AG04450 (cell line): ENCODE data around the gene CAMKK2. TPM values are rescaled to one million over a fixed set of nuclear protein-coding genes. Genes with fewer than 3 reads are reported as not detected.

Experiments
- CTCF ChIA-PET: fragments of 300-600, 350-600 bp; formaldehyde crosslinking; extraction: SDS; loops from one replicate; lab custom pipeline; 2022; ENCODE audit warnings: antibody characterized with exemption, inconsistent platforms; lab: Charles Lee
- POLR2A ChIA-PET: fragments of 350-600 bp; formaldehyde crosslinking; extraction: SDS; loops from one replicate; lab custom pipeline; 2021; ENCODE audit warnings: antibody characterized with exemption, inconsistent platforms; lab: Yijun Ruan, JAX
- DNase-seq: peaks from one replicate; pipeline ENCODE4 v3.0.0-alpha.2; 2011; ENCODE audit warnings: low read depth, low spot score
- H3K27ac ChIP-seq: one replicate; pipeline ENCODE4 v1.5.1; 2012; ENCODE audit warnings: low read depth, low read length, control low read depth
- H3K27me3 ChIP-seq: one replicate; pipeline ENCODE4 v1.6.0; 2012; ENCODE audit warnings: low read length; ENCODE audit not compliant: control insufficient read depth, insufficient read depth
- H3K4me3 ChIP-seq: 2 replicates; pipeline ENCODE4 v1.5.1; 2011; ENCODE audit warnings: mild to moderate bottlenecking, low read depth, low read length, control low read depth
- H3K9me3 ChIP-seq: 2 replicates; pipeline ENCODE4 v1.5.1; 2012; ENCODE audit warnings: low read length; ENCODE audit not compliant: control insufficient read depth, insufficient read depth
- polyA plus RNA-seq: library from polyadenylated mRNA; depleted of rRNA; stranded (reverse); fragments of >200 nt; gene quantifications from 2 replicates; pipeline ENCODE4 v1.2.3, GENCODE V29; 2011; rRNA removed
- TF ChIP-seq, protein P1 (sequence below): IDR thresholded peaks from 2 replicates; pipeline ENCODE4 v1.5.1; 2011; ENCODE audit warnings: low read depth, low read length, control low read depth, inconsistent platforms

The CAMKK2 gene
- polyA plus RNA-seq, 1 experiment: 23.1 TPM

- no peak overlapping the region for H3K4me3 ChIP-seq
- no peaks in the 10 kb centered on the region for H3K27me3 ChIP-seq
- CTCF ChIA-PET: interaction anchor here (0.6 kb wide), 1 partner anchor 45 kb away, joined by 3 read pairs; no protein-coding TSS in a partner anchor
- no peak overlapping the region for H3K27ac ChIP-seq
- POLR2A ChIA-PET: no interaction called here
- no peak for DNase-seq
- TF ChIP-seq, protein P1, sequence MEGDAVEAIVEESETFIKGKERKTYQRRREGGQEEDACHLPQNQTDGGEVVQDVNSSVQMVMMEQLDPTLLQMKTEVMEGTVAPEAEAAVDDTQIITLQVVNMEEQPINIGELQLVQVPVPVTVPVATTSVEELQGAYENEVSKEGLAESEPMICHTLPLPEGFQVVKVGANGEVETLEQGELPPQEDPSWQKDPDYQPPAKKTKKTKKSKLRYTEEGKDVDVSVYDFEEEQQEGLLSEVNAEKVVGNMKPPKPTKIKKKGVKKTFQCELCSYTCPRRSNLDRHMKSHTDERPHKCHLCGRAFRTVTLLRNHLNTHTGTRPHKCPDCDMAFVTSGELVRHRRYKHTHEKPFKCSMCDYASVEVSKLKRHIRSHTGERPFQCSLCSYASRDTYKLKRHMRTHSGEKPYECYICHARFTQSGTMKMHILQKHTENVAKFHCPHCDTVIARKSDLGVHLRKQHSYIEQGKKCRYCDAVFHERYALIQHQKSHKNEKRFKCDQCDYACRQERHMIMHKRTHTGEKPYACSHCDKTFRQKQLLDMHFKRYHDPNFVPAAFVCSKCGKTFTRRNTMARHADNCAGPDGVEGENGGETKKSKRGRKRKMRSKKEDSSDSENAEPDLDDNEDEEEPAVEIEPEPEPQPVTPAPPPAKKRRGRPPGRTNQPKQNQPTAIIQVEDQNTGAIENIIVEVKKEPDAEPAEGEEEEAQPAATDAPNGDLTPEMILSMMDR: no peak
- H3K9me3 ChIP-seq: peaks cover 4% of the 10 kb centered on the region; the same call in 1 of the 2 replicates
Observed at GRCh38 chr12:121189131-121189530, 107.4 kb downstream of the CAMKK2 start.

DNA sequence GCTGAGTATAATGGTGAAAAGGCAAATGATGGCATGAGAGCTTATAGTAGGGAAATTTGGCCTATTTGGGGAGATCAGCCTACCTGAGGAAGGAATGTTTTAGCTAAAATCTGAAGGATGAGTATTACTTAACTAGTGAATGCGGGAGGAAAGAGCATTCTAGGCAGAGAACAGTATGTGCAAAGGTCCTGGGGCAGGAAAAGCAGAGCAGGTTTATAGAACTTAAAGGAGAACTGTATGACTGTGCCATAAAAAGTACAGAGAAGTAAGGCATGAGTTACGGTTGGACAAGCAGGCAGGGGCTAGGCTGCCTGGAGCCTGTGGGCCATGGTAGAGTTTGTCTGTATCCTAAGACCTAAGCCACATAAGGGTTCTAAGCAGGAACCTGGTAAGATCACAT, 108.3 kb downstream of the CAMKK2 start:
- ChIA-PET CTCF (no interaction called here), POLR2A (no interaction called here)
- Histone ChIP-seq H3K9me3 (peaks cover 4% of the 10 kb centered on the region; the same call in 1 of the 2 replicates), H3K27me3 (no peaks in the 10 kb centered on the region), H3K4me3 (no peak overlapping the region), H3K27ac (no peak overlapping the region)
- DNase-seq: no peak
- TF ChIP-seq, protein P1: no peak

Other genes starting within 250 kb of the CAMKK2 start
- gene P2RX7, start 163.8 kb downstream of the CAMKK2 start, polyA plus RNA-seq: 0.48 and 0.50 TPM in 2 replicates
- gene P2RX4, start 86.6 kb downstream of the CAMKK2 start, polyA plus RNA-seq: 18.9 and 21.8 TPM in 2 replicates
- gene ANAPC5, start 55.7 kb upstream of the CAMKK2 start, polyA plus RNA-seq: 145 and 146 TPM in 2 replicates
- gene RNF34, start 103.4 kb upstream of the CAMKK2 start, polyA plus RNA-seq: 47.4 and 55.3 TPM in 2 replicates